ENCODE data around the gene GLRA1. TPM values are rescaled to one million over a fixed set of nuclear protein-coding genes. Genes with fewer than 3 reads are reported as not detected.

GLRA1 gene
- total RNA-seq: not detected in 2 replicates

- peak; percentile 25 to 60 for DNase-seq (ENCODE audit: low read depth in 2 of 2)
Measured at GRCh38 chr5:151924564-151925301, at the start of gene GLRA1. Gene GLRA1, minus strand, starts transcription at chr5:151924851. Its CDS starts 302 bp downstream, at chr5:151924549.

GRCh38 chr5:151970885-151971284, 46.2 kb upstream of the GLRA1 start:
- no peak for DNase-seq (ENCODE audit: low read depth in 2 of 2)

GRCh38 chr5:151967865-151968264, 43.2 kb upstream of the GLRA1 start:
- DNase-seq (ENCODE audit: low read depth in 2 of 2): no peak

DNA sequence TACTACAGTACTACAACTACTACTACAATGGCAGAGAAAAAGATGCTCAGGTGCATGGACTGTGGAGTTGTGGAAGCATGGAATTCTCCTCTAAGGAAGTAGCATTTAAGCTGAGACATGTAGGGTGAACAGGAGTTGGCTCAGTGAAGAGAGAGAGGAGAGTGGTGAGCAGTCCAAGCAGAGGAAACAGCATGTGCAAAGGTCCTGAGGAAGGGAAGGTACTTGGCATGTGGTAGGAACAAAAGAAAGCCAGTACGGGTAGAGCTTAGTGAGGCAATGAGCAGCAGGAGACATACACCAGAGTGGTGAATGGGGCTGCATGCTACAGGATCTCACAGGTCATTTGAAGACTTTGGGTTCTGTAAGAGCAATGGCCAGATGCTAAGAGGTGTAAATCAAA, 41.4 kb upstream of the GLRA1 start:
- no peak for DNase-seq (ENCODE audit: low read depth in 2 of 2)

DNA sequence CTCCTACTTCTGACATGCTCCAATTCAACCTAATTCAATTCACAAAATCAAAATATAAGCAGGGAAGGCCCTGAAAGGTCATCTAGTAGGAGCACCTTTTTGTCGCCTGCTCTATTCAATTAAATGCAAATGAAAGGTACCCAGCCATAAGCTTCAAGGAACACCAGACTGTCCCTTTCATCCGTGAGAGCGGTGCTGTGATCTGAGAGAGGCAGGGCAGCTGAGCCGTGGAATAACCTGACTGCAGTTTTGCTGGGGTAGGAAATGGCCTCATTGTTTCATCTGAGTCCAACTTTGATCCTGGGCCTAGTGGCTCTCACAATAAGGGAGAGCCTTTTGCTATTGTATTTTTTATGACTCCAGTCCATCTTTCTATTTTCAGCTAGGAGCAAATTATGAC, 39.8 kb upstream of the GLRA1 start:
- DNase-seq (ENCODE audit: low read depth in 2 of 2): no peak

DNA sequence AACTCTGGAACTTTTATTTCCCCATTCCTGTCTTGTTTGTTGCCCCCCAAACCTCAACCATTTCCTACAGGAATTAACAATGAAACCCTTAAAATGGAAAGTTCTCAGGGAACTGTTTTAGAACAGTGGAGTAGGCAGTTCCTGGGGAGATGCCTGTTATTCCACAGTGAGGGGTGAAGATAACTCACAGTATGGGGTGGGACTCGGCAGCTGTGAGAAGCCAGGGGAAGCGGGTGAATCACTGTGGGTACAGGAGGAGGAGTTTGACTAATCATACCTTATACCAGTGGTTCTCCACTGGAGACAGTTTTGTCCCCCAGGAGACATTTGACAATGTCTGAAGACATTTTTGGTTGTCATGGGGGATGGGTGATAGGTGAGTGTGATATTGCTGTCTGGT, 36.9 kb upstream of the GLRA1 start:
- DNase-seq (ENCODE audit: low read depth in 2 of 2): no peak

DNA sequence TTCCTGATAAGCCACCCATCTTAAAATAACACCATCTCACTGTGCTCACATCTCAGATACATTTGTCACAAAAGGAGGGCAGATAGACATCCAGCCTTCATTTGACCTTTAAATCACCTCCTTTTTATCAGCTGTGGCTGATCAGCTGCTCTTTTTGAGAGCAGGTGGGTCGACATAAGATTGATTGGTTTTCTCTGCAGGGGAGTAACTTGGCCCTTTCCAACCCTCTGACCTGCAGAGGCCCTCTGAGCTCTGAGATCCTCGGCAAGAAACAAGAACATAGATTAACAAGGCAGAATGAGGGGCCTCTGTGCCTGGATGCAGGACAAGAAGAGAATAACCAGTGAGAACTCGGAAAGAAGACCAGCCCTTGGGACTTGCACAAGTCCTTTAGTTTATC, 33.5 kb upstream of the GLRA1 start:
- no peak for DNase-seq (ENCODE audit: low read depth in 2 of 2)

GRCh38 chr5:151956725-151957124, 32.1 kb upstream of the GLRA1 start:
- DNase-seq (ENCODE audit: low read depth in 2 of 2): no peak

- DNase-seq (ENCODE audit: low read depth in 2 of 2): no peak
Measured at GRCh38 chr5:151954255-151954654, 29.6 kb upstream of the GLRA1 start.

GRCh38 chr5:151953833-151954232, 29.2 kb upstream of the GLRA1 start:
- DNase-seq (ENCODE audit: low read depth in 2 of 2): no peak

- no peak for DNase-seq (ENCODE audit: low read depth in 2 of 2)
Measured at GRCh38 chr5:151952238-151952637, 27.6 kb upstream of the GLRA1 start.

GRCh38 chr5:151950706-151951105, 26.1 kb upstream of the GLRA1 start:
- no peak for DNase-seq (ENCODE audit: low read depth in 2 of 2)

DNA sequence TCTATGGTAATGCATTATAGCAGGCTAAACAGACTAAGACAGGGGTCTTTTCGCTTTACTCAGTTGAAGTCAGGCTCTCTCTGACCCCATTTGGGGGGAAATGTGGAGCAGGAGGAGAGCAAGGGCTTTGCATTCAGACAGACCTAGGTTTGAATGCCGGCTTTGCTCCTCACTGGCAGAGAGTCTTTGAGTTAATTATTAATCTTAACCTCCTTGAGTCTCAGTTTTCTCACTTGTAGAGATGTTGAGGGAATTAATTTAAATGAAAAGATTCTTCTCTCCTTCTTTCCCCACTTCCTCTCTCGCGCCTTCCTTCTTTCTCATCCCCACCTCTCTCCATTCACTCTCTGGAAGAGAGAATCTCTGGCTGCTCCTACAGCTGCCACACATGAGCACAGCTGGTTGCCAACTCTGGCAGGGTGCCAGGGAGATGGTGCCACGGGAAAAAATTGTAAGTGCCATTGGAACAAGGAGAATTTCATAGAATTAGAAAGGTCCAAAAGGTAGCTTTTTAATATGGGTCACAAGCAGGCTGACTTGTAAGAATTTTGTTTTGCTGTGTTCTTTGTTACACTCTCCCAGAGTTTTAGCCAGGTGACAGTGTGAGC, 25.2 kb upstream of the GLRA1 start:
- DNase-seq (ENCODE audit: low read depth in 2 of 2): no peak

DNA sequence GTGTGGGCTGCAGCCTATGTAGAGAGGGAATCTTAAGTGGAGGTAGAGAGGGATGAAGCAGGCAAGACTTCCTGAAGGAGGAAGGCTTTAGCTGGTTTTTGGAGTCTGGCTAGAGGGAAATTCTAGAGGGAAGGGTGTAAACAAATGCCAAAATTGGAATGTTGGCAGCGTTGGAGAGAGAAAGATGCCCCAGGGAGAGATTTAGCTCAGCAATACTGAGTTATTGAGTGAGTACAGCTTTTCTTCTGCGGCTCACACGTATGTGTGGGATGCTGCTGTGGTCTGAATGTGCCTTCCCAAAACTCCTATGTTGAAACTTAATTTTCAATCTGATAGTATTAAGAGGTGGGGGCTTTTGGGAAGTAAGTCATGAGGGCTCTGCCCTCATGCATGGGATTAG, 24.5 kb upstream of the GLRA1 start:
- DNase-seq (ENCODE audit: low read depth in 2 of 2): no peak

- DNase-seq (ENCODE audit: low read depth in 2 of 2): no peak
Measured at GRCh38 chr5:151947931-151948608, 23.4 kb upstream of the GLRA1 start.

DNA sequence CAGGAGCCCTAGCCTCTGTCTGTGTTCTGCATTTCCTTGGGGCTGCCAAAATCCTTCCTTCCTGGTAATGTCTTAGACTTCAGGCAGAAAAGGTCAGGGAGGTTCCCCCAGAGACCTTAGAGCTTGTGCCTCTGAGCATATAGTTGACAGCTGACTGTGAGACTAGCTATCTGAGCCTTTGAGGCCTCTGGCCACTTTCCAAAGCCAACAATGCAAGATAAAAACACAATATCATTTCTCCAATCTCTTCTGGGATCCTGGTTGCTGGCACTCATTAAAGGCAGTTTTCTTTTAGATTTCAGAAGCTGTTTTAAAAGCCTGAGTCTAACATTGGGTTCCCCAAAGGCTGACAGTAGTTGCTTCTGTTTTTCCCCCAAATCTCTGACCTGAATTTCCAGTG, 13.2 kb upstream of the GLRA1 start:
- DNase-seq (ENCODE audit: low read depth in 2 of 2): no peak

DNA sequence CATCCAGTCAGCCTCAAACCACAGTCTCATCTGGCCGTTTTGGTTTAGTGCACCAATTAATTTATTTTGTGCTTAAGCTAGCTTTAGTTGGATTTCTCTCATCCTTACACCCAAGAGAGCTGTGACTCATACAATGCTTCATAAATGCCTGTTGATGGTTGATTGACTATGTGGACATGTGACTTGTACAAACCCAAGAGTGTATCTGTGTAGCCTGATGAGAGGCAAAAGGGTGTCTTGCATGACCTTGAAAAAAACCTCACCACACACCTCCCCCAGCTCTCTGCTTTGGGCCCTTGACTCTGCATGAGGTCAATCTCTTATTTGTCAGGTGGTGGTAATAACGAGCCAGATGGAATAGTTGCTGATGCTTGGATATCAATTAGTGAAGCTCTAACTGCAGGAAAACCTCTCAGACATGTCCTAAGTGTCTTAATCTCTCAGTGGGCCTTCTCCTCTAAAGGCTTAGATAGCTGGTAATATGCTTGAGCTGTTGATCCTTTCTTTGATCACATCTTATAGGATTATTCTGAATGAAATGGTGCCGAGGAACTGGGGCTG, 10.6 kb upstream of the GLRA1 start:
- no peak for DNase-seq (ENCODE audit: low read depth in 2 of 2)

- DNase-seq (ENCODE audit: low read depth in 2 of 2): no peak
Measured at GRCh38 chr5:151931260-151931659, 6.6 kb upstream of the GLRA1 start.

- DNase-seq (ENCODE audit: low read depth in 2 of 2): no peak
Measured at GRCh38 chr5:151926188-151926587, 1.5 kb upstream of the GLRA1 start.

DNA sequence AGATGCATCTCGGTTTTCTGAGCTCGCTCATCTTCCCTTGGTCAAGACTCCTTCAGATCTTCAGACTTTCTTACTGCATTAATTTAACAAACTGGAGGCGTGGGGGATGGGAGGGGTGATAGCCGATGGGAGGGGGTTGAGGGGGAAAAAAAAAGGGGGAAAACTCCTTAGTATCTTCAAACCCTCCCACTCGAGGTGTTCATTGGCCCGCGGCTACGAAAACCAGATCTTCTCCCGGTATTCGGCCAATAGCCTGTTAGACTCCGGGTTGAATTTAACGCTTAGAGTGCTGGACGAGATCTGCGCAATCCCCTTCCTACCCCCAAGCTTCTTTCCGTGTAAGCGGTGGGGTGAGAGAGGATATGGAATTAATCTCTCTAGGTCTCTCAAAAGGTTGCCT, 689 bp upstream of the GLRA1 start:
- no peak for DNase-seq (ENCODE audit: low read depth in 2 of 2)

DNA sequence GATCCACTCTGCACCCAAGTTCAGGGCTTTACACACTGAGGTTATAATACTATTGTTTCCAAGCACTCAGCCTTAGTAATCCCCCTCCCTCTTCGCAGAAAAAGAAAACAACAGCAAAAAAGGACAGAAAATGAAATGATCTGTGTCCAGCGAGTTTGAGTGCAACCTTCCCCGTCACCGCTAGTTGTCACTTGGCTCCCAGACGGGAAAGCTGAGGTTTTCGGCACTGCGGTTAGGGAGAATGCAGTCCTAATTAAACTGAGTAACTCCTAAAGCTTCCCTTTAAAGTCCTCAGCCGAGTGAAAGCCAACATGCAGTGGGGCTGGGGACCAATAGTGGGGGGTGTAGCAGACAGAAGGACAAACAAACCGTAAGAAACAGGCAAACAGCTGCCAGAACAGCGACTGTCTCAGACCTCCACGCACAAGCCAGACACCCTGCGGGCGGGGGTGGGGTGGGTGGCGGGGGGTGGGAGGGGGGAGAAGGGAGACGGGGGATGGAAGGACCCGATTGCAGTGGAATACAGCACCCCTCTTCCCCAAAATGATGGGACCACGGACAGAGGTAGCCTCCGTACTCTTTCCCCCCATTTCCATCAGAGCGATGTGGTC, 680 bp downstream of the GLRA1 start:
- no peak for DNase-seq (ENCODE audit: low read depth in 2 of 2)

GRCh38 chr5:151921916-151922315, 2.7 kb downstream of the GLRA1 start:
- DNase-seq (ENCODE audit: low read depth in 2 of 2): no peak
